ENCODE results near the gene SLC6A19.
"Not testable (repeated sequence)": the region's sequence is repeated elsewhere in the genome, so short reads cannot be mapped to it uniquely, and the experiment has no call there.

Gene SLC6A19

DNA sequence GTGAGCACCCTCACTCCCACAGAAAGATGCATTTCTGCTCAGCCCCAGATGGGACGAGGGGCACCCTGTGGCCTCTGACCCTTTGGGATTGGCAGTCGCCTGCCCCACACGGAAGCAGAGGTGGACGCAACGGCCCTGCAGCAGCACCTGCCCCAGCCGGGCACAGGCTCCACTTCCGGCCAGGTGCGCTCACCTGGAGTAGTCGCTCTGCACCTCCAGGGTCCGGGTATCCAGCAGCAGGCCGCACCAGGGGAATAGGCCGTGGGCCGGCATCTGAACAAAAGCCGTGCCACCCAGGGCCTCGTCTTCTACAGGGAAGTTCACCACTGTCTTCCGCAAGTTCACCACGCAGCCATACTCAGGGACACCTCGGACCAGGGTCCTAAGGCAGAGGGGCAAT, 62.8 kb downstream of the SLC6A19 start:
- TF ChIP-seq, protein P1, sequence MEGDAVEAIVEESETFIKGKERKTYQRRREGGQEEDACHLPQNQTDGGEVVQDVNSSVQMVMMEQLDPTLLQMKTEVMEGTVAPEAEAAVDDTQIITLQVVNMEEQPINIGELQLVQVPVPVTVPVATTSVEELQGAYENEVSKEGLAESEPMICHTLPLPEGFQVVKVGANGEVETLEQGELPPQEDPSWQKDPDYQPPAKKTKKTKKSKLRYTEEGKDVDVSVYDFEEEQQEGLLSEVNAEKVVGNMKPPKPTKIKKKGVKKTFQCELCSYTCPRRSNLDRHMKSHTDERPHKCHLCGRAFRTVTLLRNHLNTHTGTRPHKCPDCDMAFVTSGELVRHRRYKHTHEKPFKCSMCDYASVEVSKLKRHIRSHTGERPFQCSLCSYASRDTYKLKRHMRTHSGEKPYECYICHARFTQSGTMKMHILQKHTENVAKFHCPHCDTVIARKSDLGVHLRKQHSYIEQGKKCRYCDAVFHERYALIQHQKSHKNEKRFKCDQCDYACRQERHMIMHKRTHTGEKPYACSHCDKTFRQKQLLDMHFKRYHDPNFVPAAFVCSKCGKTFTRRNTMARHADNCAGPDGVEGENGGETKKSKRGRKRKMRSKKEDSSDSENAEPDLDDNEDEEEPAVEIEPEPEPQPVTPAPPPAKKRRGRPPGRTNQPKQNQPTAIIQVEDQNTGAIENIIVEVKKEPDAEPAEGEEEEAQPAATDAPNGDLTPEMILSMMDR (IDR thresholded peaks at IDR 0.05; ENCODE audit: low read depth, low read length, missing control alignments), result no peak
- no peak for DNase-seq (ENCODE audit: extremely low read depth, low read depth)

DNA sequence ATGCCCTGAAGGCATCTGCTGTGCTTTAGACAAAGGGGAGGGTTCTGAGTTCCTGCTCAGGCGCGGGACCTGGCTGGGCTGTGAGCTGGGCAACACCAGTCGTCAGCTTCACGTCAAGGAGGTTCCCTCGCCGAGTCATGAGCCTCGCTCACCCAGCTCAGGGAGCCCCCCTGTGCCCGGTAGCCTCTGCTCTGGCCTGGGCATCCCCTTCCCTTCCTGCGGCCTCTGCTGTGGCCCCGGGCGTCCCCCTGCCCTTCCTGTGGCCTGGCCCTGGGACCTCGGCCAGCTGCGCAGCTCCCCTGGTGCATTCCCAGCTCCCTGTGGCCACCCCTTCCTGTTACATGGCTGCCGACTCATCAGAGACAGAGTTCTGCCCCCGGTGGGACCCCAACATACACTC, 63.6 kb downstream of the SLC6A19 start:
- TF ChIP-seq, protein P1 (IDR thresholded peaks at IDR 0.05; ENCODE audit: low read depth, low read length, missing control alignments), result no peak
- no peak for DNase-seq (ENCODE audit: extremely low read depth, low read depth)
- no peak overlapping the region for H3K4me3 ChIP-seq (replicated peaks; ENCODE audit: low read depth, low read length)

More for the DNA sequence above, 62.8 kb downstream of the SLC6A19 start:
- no peak overlapping the region for H3K4me3 ChIP-seq (replicated peaks; ENCODE audit: low read depth, low read length)

DNA sequence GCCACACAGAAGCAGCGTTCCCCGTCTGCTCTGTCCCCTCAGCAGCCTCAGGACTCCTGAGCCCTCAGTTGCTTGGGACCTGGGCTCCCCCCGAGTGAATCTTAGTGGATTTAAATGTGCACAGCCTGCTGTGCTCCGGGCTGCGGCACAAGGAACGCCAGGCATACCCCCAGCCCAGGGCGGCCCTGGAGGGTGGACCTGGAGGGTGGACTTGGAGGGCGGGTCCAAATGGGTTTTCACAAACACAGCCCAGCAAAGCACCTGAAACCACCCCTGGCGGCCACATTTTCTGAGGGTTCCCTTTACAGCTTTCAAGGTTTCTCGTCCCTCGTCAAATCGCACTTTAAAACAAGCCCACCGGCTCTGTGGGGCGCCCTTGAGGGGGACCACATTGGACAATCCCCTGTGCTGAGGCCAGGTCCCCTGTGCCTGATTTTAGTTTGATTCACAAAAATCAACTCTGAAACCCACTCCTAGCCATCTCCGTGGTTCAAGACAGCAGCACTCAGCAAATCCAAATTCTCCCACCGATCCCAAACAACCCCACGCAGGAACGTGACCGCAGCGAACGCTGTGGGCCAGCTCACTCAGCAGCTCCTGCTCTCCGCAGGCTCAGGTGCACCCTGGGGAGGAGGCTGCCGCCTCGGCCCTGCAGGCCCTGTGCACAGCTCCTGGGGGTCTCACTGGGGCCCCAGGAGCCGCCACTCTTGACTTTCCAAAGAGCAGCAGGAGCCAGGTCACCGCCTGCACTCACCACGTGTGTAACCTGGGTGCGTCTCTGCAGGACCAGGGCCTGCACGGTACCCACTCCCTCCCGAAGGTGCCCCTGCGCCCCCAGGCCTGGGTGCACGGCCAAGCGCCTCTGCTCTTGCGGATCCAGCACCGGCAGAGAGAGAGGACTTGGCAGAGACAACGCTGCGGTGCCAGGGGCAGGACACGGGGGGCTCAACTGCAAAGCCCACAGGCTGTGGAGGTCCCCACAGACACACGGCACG, 64.4 kb downstream of the SLC6A19 start:
- no peak for DNase-seq (ENCODE audit: extremely low read depth, low read depth)
- TF ChIP-seq, protein P1 (IDR thresholded peaks at IDR 0.05; ENCODE audit: low read depth, low read length, missing control alignments), result no peak
- no peak overlapping the region for H3K4me3 ChIP-seq (replicated peaks; ENCODE audit: low read depth, low read length)

DNA sequence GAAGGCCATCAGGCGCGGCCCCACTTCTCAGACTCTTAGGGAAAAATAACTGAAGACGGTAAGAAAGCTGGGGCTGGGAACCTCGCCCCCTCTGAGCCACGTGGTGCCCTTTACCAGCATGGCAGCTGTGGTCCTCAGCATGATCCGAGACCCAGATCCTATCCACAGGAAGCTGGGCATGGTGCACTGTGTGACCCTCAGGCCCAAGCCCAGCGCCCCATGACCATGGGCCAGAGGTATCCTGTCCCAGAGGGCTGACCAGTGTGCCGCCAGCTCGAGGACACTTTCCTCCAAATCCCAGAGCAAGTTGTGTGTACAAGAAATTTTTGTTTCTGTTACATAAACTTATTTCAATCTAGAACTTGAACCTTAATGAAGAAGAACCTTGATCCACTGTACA, 65.4 kb downstream of the SLC6A19 start:
- H3K4me3 ChIP-seq (replicated peaks; ENCODE audit: low read depth, low read length), result no peak overlapping the region
- no peak for DNase-seq (ENCODE audit: extremely low read depth, low read depth)
- TF ChIP-seq, protein P1 (IDR thresholded peaks at IDR 0.05; ENCODE audit: low read depth, low read length, missing control alignments), result no peak

DNA sequence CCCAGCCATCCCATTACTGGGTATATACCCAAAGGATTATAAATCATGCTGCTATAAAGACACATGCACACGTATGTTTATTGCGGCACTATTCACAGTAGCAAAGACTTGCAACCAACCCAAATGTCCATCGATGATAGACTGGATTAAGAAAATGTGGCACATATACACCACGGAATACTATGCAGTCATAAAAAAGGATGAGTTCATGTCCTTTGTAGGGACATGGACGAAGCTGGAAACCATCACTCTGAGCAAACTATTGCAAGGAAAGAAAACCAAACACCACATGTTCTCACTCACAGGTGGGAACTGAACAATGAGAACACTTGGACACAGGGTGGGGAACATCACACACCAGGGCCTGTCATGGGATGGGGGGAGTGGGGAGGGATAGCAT, 66.1 kb downstream of the SLC6A19 start:
- DNase-seq (ENCODE audit: extremely low read depth, low read depth); H3K4me3 ChIP-seq (replicated peaks; ENCODE audit: low read depth, low read length): not testable (repeated sequence)

DNA sequence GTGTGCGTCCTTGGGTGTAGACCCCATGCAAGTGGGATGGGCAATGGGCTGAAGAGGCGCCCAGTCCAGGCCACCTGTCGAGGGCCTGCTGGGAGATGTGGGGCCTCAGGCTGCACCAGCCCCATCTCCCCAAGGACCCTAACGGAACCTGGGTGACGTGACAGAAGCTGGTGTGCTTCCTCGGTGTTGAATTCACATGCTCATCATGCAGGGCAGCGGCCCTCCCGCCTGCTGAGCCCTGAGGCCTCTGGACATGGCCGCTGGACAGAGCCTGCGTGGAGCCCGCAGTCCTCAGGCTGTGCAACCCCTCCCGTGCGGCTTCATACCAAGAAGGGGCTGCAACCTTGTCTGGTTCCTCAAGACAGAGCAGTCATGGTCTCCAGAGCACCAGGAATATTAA, 66.7 kb downstream of the SLC6A19 start:
- TF ChIP-seq, protein P1 (IDR thresholded peaks at IDR 0.05; ENCODE audit: low read depth, low read length, missing control alignments), result no peak
- no peak for DNase-seq (ENCODE audit: extremely low read depth, low read depth)

DNA sequence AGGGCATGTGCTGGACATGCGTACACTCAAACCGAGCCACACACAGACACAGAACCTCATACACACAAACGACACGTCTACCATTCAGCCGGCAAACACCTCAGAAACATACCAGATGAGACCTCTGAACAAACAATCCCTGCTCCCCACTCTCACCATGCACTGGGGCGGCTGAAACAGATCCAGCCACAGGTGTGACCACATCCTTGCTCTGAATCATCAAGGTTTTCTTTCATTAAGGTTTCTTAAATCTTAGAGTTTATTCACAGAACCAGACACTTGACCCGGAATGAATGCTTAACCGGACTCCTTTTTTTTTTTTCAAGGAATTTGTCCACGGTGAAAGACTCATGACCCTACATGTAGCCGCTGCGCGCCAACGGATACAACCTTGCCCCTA, 67.3 kb downstream of the SLC6A19 start:
- no peak for DNase-seq (ENCODE audit: extremely low read depth, low read depth)
- no peak overlapping the region for H3K4me3 ChIP-seq (replicated peaks; ENCODE audit: low read depth, low read length)
- TF ChIP-seq, protein P1 (IDR thresholded peaks at IDR 0.05; ENCODE audit: low read depth, low read length, missing control alignments), result no peak

More for the DNA sequence above, 66.7 kb downstream of the SLC6A19 start:
- no peak overlapping the region for H3K4me3 ChIP-seq (replicated peaks; ENCODE audit: low read depth, low read length)

All from HFF-Myc (cell line).